ENCODE results near the gene ST3GAL3.

ST3GAL3 gene

GRCh38 chr1:43703836-43704235 is 3.5 kb upstream of the ST3GAL3 start:
- no peak overlapping the region for H3K27ac ChIP-seq (ENCODE audit: low read depth, low read length, severe bottlenecking)
- H3K9me3 ChIP-seq (ENCODE audit: control insufficient read depth, low read length), result no peaks in the 10 kb centered on the region
- peaks cover 65% of the 10 kb centered on the region for H3K36me3 ChIP-seq (ENCODE audit: control insufficient read depth, insufficient read depth, low read length)

GRCh38 chr1:43704838-43705237 is 2.5 kb upstream of the ST3GAL3 start:
- 82 to 100% methylated on average over 2 of the region's 2 CpGs for WGBS, 2 experiments (ENCODE audit: insufficient coverage in 2 of 2)
- Histone ChIP-seq H3K36me3 (ENCODE audit: control insufficient read depth, insufficient read depth, low read length) (peaks cover 57% of the 10 kb centered on the region), H3K9me3 (ENCODE audit: control insufficient read depth, low read length) (no peaks in the 10 kb centered on the region)

More at GRCh38 chr1:43703836-43704235, 3.5 kb upstream of the ST3GAL3 start:
- Histone ChIP-seq H3K4me3 (ENCODE audit: extremely low read depth, insufficient read depth, low read length, poor library complexity, severe bottlenecking) (no peak overlapping the region), H3K4me1 (ENCODE audit: control insufficient read depth, insufficient read depth, low read length, poor library complexity, severe bottlenecking) (peaks cover 6% of the 10 kb centered on the region)

GRCh38 chr1:43705334-43705733 is 2.0 kb upstream of the ST3GAL3 start:
- H3K4me3 ChIP-seq (ENCODE audit: extremely low read depth, insufficient read depth, low read length, poor library complexity, severe bottlenecking), result no peak overlapping the region
- H3K27ac ChIP-seq (ENCODE audit: low read depth, low read length, severe bottlenecking), result no peak overlapping the region
- H3K9me3 ChIP-seq (ENCODE audit: control insufficient read depth, low read length), result no peaks in the 10 kb centered on the region
- peaks cover 6% of the 10 kb centered on the region for H3K4me1 ChIP-seq (ENCODE audit: control insufficient read depth, insufficient read depth, low read length, poor library complexity, severe bottlenecking)
- peaks cover 57% of the 10 kb centered on the region for H3K36me3 ChIP-seq (ENCODE audit: control insufficient read depth, insufficient read depth, low read length)
- WGBS, 2 experiments (ENCODE audit: insufficient coverage in 2 of 2), result 92 to 93% methylated on average over 3 to 4 of the region's 4 CpGs

More at GRCh38 chr1:43704838-43705237, 2.5 kb upstream of the ST3GAL3 start:
- no peak overlapping the region for H3K27ac ChIP-seq (ENCODE audit: low read depth, low read length, severe bottlenecking)
- peaks cover 6% of the 10 kb centered on the region for H3K4me1 ChIP-seq (ENCODE audit: control insufficient read depth, insufficient read depth, low read length, poor library complexity, severe bottlenecking)
- no peak overlapping the region for H3K4me3 ChIP-seq (ENCODE audit: extremely low read depth, insufficient read depth, low read length, poor library complexity, severe bottlenecking)

- peaks cover 50% of the 10 kb centered on the region for H3K36me3 ChIP-seq (ENCODE audit: control insufficient read depth, insufficient read depth, low read length)
Measured at GRCh38 chr1:43705982-43706597, 1.2 kb upstream of the ST3GAL3 start.

GRCh38 chr1:43706598-43707189 is 642 bp upstream of the ST3GAL3 start:
- H3K4me1 ChIP-seq (ENCODE audit: control insufficient read depth, insufficient read depth, low read length, poor library complexity, severe bottlenecking), result peaks cover 19% of the 10 kb centered on the region
- no peaks in the 10 kb centered on the region for H3K9me3 ChIP-seq (ENCODE audit: control insufficient read depth, low read length)
- 0 to 3% methylated on average over 15 to 27 of the region's 30 CpGs for WGBS, 2 experiments (ENCODE audit: insufficient coverage in 2 of 2)
- H3K27ac ChIP-seq (ENCODE audit: low read depth, low read length, severe bottlenecking), result peak overlapping the region; percentile 39
- peaks cover 44% of the 10 kb centered on the region for H3K36me3 ChIP-seq (ENCODE audit: control insufficient read depth, insufficient read depth, low read length)
- H3K4me3 ChIP-seq (ENCODE audit: extremely low read depth, insufficient read depth, low read length, poor library complexity, severe bottlenecking), result peak overlapping the region; percentile 74

More at GRCh38 chr1:43705982-43706597, 1.2 kb upstream of the ST3GAL3 start:
- H3K27ac ChIP-seq (ENCODE audit: low read depth, low read length, severe bottlenecking), result no peak overlapping the region
- peak overlapping the region; percentile 74 for H3K4me3 ChIP-seq (ENCODE audit: extremely low read depth, insufficient read depth, low read length, poor library complexity, severe bottlenecking)
- H3K4me1 ChIP-seq (ENCODE audit: control insufficient read depth, insufficient read depth, low read length, poor library complexity, severe bottlenecking), result peaks cover 14% of the 10 kb centered on the region
- 65 to 77% methylated on average over 3 to 5 of the region's 5 CpGs for WGBS, 2 experiments (ENCODE audit: insufficient coverage in 2 of 2)
- H3K9me3 ChIP-seq (ENCODE audit: control insufficient read depth, low read length), result no peaks in the 10 kb centered on the region

GRCh38 chr1:43708002-43708410 is 670 bp downstream of the ST3GAL3 start:
- Histone ChIP-seq H3K27ac (ENCODE audit: low read depth, low read length, severe bottlenecking) (peak overlapping the region; percentile 81), H3K9me3 (ENCODE audit: control insufficient read depth, low read length) (no peaks in the 10 kb centered on the region), H3K4me1 (ENCODE audit: control insufficient read depth, insufficient read depth, low read length, poor library complexity, severe bottlenecking) (peaks cover 19% of the 10 kb centered on the region), H3K4me3 (ENCODE audit: extremely low read depth, insufficient read depth, low read length, poor library complexity, severe bottlenecking) (peak overlapping the region; percentile 74), H3K36me3 (ENCODE audit: control insufficient read depth, insufficient read depth, low read length) (peaks cover 33% of the 10 kb centered on the region)
- WGBS, 2 experiments (ENCODE audit: insufficient coverage in 2 of 2), result 0% methylated on average over 9 to 10 of the region's 15 CpGs

GRCh38 chr1:43711049-43711448 is 3.7 kb downstream of the ST3GAL3 start:
- 85 to 95% methylated on average over 2 of the region's 2 CpGs for WGBS, 2 experiments (ENCODE audit: insufficient coverage in 2 of 2)
- Histone ChIP-seq H3K9me3 (ENCODE audit: control insufficient read depth, low read length) (no peaks in the 10 kb centered on the region), H3K4me1 (ENCODE audit: control insufficient read depth, insufficient read depth, low read length, poor library complexity, severe bottlenecking) (peaks cover 18% of the 10 kb centered on the region), H3K4me3 (ENCODE audit: extremely low read depth, insufficient read depth, low read length, poor library complexity, severe bottlenecking) (no peak overlapping the region), H3K27ac (ENCODE audit: low read depth, low read length, severe bottlenecking) (peak overlapping the region; percentile 20), H3K36me3 (ENCODE audit: control insufficient read depth, insufficient read depth, low read length) (peaks cover 8% of the 10 kb centered on the region)

GRCh38 chr1:43711524-43712386 is 4.4 kb downstream of the ST3GAL3 start:
- 88 to 100% methylated on average over 1 of the region's 3 CpGs for WGBS, 2 experiments (ENCODE audit: insufficient coverage in 2 of 2)
- peak overlapping the region; percentile 20 for H3K27ac ChIP-seq (ENCODE audit: low read depth, low read length, severe bottlenecking)
- H3K36me3 ChIP-seq (ENCODE audit: control insufficient read depth, insufficient read depth, low read length), result peaks cover 8% of the 10 kb centered on the region
- H3K4me3 ChIP-seq (ENCODE audit: extremely low read depth, insufficient read depth, low read length, poor library complexity, severe bottlenecking), result no peak overlapping the region
- no peaks in the 10 kb centered on the region for H3K9me3 ChIP-seq (ENCODE audit: control insufficient read depth, low read length)
- peaks cover 12% of the 10 kb centered on the region for H3K4me1 ChIP-seq (ENCODE audit: control insufficient read depth, insufficient read depth, low read length, poor library complexity, severe bottlenecking)

- no peak overlapping the region for H3K27ac ChIP-seq (ENCODE audit: low read depth, low read length, severe bottlenecking)
- H3K4me3 ChIP-seq (ENCODE audit: extremely low read depth, insufficient read depth, low read length, poor library complexity, severe bottlenecking), result no peak overlapping the region
- no peaks in the 10 kb centered on the region for H3K36me3 ChIP-seq (ENCODE audit: control insufficient read depth, insufficient read depth, low read length)
- H3K9me3 ChIP-seq (ENCODE audit: control insufficient read depth, low read length), result no peaks in the 10 kb centered on the region
- H3K4me1 ChIP-seq (ENCODE audit: control insufficient read depth, insufficient read depth, low read length, poor library complexity, severe bottlenecking), result no peaks in the 10 kb centered on the region
- WGBS, 2 experiments (ENCODE audit: insufficient coverage in 2 of 2), result 95 to 97% methylated on average over 11 to 12 of the region's 15 CpGs
Measured at GRCh38 chr1:43716559-43717281, 9.4 kb downstream of the ST3GAL3 start.

- H3K4me1 ChIP-seq (ENCODE audit: control insufficient read depth, insufficient read depth, low read length, poor library complexity, severe bottlenecking), result no peaks in the 10 kb centered on the region
- no peak overlapping the region for H3K4me3 ChIP-seq (ENCODE audit: extremely low read depth, insufficient read depth, low read length, poor library complexity, severe bottlenecking)
- WGBS, 2 experiments (ENCODE audit: insufficient coverage in 2 of 2), result 95 to 98% methylated on average over 5 of the region's 6 CpGs
- no peaks in the 10 kb centered on the region for H3K36me3 ChIP-seq (ENCODE audit: control insufficient read depth, insufficient read depth, low read length)
- H3K9me3 ChIP-seq (ENCODE audit: control insufficient read depth, low read length), result no peaks in the 10 kb centered on the region
- no peak overlapping the region for H3K27ac ChIP-seq (ENCODE audit: low read depth, low read length, severe bottlenecking)
Measured at GRCh38 chr1:43719063-43719462, 11.7 kb downstream of the ST3GAL3 start.
